AML-193 (cell line): ENCODE measurements around the gene KLF7.
A peak's percentile ranks its signal among the peaks of the same experiment; 100 is the strongest.

Experiments
- DNase-seq, 2 experiments: peaks; one replicate each; lab custom pipeline; 2025; lab: John Stamatoyannopoulos, UW

Gene KLF7

GRCh38 chr2:207093234-207093633, 72.5 kb downstream of the KLF7 start:
- no peak for DNase-seq

- DNase-seq, result no peak
Observed at GRCh38 chr2:207092818-207093217, 72.9 kb downstream of the KLF7 start.

DNA sequence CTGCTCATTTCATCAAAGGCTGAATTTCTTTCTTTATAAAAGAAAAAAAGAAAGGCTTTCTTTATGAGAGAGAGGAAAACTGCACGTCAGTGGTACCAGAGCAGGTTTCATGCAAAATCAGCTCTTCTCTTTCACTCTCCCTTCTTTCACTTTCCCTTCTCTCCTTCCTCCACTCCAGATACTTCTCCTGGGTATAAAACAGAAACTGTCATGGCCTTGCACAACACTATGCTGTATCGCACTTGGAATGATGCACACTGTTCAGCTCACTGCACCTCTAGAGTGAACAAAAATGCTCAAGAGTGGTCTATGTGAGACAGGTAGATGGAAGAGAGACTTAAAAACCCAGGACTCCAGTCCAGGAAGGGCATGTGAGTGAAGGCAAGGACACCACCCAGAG, 73.8 kb downstream of the KLF7 start:
- DNase-seq, result no peak

GRCh38 chr2:207091176-207091575, 74.6 kb downstream of the KLF7 start:
- peak; percentile 2 to 15 for DNase-seq

- no peak for DNase-seq
Observed at GRCh38 chr2:207090389-207090788, 75.4 kb downstream of the KLF7 start.

GRCh38 chr2:207088839-207089238, 76.9 kb downstream of the KLF7 start:
- no peak for DNase-seq

- no peak for DNase-seq
Observed at GRCh38 chr2:207088276-207088675, 77.5 kb downstream of the KLF7 start.

GRCh38 chr2:207087046-207087902, 78.5 kb downstream of the KLF7 start:
- no peak for DNase-seq

DNA sequence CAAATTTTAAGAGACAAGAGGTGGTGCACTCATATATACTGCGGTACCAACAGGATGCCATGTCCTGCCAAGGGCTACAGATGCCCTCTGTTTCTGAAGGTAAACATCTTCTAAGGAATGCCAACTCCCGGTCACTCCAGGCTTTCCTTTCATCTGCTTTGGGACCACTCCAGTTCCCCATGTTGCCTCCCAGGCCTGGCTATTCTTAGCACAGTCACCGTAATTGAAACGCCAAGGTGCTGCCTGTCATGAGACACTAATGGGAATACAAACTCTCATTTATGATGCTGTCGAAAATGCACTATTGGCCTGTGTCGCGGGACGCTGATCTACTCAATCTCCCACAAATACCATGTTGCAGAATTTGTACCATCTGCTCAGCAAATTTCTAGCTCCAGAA, 79.6 kb downstream of the KLF7 start:
- DNase-seq, result no peak

GRCh38 chr2:207085110-207085509, 80.6 kb downstream of the KLF7 start:
- DNase-seq, result no peak

DNA sequence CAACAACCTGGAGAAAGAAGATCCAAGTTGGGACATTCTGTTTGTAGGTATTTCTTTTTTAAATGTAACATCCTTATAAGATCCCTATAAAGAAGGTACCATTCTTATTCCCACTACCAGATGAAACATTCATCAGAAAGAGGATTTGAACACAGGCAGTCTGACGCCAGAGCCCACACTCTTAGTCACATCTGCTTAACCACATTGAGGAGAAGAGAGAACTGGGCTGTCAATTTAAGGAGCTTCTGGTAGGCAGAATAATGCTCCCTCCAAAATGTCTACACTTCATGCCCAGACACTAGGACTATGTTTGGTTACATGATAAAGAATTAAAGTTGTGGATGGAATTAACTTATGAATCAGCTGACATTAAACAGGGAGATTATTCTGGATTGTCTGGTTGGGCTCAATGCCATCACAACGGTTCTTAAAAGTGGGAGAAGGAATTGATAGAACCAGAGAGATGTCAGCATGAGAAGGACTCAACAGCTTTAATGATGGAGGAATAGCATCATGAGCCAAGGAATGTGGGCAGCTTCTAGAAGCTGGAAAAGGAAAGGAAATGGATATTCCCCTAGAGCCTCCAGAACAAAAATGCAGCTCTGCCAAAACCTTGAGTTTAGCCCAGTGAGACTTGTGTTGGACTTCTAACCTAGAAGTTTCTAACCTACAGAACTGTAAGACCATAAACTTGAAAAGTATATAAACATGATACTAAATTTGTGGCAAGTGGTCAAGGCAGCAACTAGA, 82.2 kb downstream of the KLF7 start:
- no peak for DNase-seq

- DNase-seq, result no peak
Observed at GRCh38 chr2:207082619-207083018, 83.1 kb downstream of the KLF7 start.

- DNase-seq, result no peak
Observed at GRCh38 chr2:207078186-207078798, 87.5 kb downstream of the KLF7 start.

DNA sequence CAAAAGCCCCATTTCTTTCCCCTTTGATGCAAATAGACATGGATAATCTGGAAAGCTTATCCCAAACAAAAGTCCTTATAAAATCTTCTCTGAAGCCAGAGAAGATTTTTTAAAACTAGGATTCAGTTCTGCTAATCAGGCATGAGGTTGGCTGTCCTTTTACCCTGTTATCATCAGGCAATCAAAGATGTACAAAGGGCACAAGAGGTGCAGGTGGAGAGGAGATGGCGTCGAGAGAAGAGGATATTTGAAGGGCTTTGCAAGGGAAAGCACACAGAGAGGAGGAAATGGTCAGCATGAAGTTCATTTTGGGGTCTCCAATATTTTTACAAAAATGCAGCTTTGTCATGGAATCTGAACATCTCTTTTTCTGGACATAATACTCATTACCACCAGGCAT, 88.5 kb downstream of the KLF7 start:
- no peak for DNase-seq

DNA sequence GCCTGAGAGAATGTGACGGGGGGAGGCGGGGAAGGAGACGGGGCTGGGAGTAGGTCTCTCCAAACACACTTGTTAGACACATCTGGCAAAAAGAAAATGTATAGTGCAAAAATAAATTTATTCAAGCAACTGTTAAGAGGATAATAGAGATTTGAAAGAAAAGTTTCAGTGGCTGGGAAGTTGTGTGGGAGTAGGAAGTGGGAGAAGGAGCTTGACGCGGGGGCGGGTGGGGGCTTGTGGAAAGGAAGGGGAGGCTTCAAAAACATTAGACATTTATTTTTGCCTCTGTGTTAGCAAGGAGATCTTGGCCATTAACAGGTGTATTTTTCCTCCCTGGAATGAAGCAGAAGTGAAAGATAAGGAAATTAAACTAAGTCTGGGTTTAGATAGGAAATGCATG, 90.3 kb downstream of the KLF7 start:
- no peak for DNase-seq

DNA sequence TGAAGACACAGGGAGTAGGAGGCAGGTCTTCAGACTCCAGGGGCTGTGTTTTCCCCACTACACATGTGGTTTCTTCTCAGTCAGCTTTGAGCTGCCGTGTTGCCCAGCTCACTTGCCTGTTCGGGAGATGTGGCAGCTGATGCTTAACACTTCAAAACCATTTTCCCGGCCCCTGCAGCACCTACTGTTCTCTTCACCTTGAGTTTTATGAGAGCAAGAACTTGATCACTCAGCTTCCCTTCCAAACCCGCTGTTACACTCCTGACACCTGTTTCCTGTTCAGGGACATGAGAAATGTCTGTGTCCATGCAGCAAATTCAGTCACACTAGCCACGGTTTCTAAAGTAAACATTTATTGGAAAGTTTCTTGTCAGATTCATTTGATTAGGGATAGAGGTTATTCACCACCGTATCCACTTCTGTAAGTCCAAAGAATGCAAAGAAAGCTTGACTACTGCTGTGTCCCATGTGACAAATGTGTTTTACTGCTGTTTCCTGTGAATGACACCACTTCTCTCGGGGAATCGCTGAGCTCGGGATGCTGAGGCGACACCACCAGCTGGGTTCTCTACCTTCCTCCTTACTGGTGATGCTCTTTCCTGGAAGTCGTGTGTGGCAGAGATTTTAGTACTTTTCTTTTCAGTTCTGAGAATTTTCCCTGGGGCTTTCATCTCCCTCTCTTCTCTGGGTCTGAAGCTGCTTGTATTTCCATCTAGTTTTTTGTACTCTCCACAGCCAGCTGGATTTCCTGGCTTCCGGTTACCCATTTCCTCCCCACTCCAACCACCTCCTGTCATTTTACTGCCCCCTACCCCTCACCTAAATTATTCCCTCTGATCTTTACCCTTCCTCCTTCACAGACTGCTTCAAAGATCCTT, 91.7 kb downstream of the KLF7 start:
- DNase-seq, result no peak

- DNase-seq, result no peak
Observed at GRCh38 chr2:207073412-207073800, 92.3 kb downstream of the KLF7 start.

DNA sequence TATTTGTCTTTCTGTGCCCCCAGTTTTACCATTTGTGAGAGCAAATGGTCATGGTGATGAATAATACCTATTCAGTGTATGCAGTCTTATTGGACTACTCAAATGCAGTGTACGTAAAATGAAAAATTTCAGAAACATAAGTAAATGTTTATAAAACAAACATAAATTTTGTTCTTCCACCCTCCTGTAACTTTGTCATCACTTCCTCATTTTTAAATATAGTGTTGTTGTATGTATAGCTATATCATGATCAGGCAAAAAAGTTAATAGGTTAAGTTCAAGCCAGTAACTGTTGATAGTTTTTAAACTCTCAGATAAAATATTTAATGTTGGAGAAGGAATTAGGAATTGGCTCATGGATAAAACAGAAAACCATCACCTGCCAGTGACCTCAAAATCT, 93.2 kb downstream of the KLF7 start:
- peak; percentile 8 to 12 for DNase-seq

- no peak for DNase-seq
Observed at GRCh38 chr2:207071820-207072219, 93.9 kb downstream of the KLF7 start.

DNA sequence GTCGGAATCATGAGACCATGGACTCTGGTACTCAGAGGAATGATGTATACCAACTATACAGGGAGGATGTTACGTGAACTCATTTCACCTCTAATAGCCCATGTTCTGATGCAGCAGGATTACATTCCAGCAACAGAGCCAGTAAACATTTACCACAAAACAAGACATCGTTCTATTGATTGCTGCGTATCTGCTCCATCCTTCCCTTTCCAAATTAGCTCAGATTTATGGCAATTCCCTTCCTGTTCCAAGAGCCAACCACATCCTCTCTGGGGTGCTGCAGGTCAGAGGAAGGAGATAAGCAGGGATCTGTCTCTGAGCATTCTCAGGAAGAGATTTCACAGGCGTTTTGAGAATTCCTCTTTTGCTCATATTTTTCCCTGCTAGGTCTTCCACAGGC, 98.3 kb downstream of the KLF7 start:
- DNase-seq, result no peak

GRCh38 chr2:207066791-207067460, 98.8 kb downstream of the KLF7 start:
- DNase-seq, result no peak
